HL-60 (cell line): Measurements from ENCODE around the gene TECR.

Experiments used
- DNase-seq, 2 experiments: peaks; one replicate each; pipeline ENCODE4 v3.0.0-alpha.2; 2010 to 2020; ENCODE audit warnings: low read depth in 1 of 2, low spot score in 1 of 2
- H3K27ac ChIP-seq: fragments of 250-450 bp; sonication (Bioruptor Pico); replicated peaks from 2 replicates; pipeline ENCODE4 v1.5.1; 2020; ENCODE audit warnings: mild to moderate bottlenecking, moderate library complexity
- H3K27me3 ChIP-seq: fragments of 250-450 bp; sonication (Bioruptor Pico); 2 replicates; pipeline ENCODE4 v1.5.1; 2021; ENCODE audit warnings: mild to moderate bottlenecking, moderate library complexity; ENCODE audit not compliant: insufficient read depth, poor library complexity, severe bottlenecking
- H3K4me3 ChIP-seq: replicated peaks from 2 replicates; pipeline ENCODE4 v1.5.1; 2011; ENCODE audit warnings: mild to moderate bottlenecking, control low read depth, low read length; ENCODE audit not compliant: insufficient read depth
- CTCF ChIP-seq: IDR thresholded peaks from one replicate; pipeline ENCODE4 v1.5.1; 2011; ENCODE audit warnings: low read length, control low read depth, inconsistent platforms; ENCODE audit not compliant: insufficient read depth
- GABPA ChIP-seq: IDR thresholded peaks from 2 replicates; pipeline ENCODE4 v1.6.1; 2012; ENCODE audit warnings: low read depth
- POLR2AphosphoS5 ChIP-seq: IDR thresholded peaks from 2 replicates; pipeline ENCODE4 v1.6.1; 2012; ENCODE audit warnings: low read depth
- SPI1 ChIP-seq: IDR thresholded peaks from 2 replicates; pipeline ENCODE4 v1.6.1; 2012; ENCODE audit warnings: low read depth, mild to moderate bottlenecking, borderline replicate concordance
- TF ChIP-seq, protein P1 (sequence below): IDR thresholded peaks from 2 replicates; pipeline ENCODE4 v1.6.1; 2012; ENCODE audit warnings: low read depth; ENCODE audit not compliant: insufficient replicate concordance

The TECR gene

GRCh38 chr19:14577264-14577663, 47.9 kb downstream of the TECR start:
- no peak overlapping the region for H3K27ac ChIP-seq

GRCh38 chr19:14577885-14578427, 48.6 kb downstream of the TECR start:
- no peak overlapping the region for H3K4me3 ChIP-seq
- no peak overlapping the region for H3K27ac ChIP-seq
- DNase-seq: no peak
- TF ChIP-seq, protein P1, sequence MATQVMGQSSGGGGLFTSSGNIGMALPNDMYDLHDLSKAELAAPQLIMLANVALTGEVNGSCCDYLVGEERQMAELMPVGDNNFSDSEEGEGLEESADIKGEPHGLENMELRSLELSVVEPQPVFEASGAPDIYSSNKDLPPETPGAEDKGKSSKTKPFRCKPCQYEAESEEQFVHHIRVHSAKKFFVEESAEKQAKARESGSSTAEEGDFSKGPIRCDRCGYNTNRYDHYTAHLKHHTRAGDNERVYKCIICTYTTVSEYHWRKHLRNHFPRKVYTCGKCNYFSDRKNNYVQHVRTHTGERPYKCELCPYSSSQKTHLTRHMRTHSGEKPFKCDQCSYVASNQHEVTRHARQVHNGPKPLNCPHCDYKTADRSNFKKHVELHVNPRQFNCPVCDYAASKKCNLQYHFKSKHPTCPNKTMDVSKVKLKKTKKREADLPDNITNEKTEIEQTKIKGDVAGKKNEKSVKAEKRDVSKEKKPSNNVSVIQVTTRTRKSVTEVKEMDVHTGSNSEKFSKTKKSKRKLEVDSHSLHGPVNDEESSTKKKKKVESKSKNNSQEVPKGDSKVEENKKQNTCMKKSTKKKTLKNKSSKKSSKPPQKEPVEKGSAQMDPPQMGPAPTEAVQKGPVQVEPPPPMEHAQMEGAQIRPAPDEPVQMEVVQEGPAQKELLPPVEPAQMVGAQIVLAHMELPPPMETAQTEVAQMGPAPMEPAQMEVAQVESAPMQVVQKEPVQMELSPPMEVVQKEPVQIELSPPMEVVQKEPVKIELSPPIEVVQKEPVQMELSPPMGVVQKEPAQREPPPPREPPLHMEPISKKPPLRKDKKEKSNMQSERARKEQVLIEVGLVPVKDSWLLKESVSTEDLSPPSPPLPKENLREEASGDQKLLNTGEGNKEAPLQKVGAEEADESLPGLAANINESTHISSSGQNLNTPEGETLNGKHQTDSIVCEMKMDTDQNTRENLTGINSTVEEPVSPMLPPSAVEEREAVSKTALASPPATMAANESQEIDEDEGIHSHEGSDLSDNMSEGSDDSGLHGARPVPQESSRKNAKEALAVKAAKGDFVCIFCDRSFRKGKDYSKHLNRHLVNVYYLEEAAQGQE: no peak
- TF ChIP-seq POLR2AphosphoS5 (no peak), SPI1 (no peak), GABPA (no peak), CTCF (no peak)
- no peaks in the 10 kb centered on the region for H3K27me3 ChIP-seq

More at GRCh38 chr19:14577264-14577663, 47.9 kb downstream of the TECR start:
- TF ChIP-seq SPI1: no peak
- no peak for TF ChIP-seq POLR2AphosphoS5
- TF ChIP-seq, protein P1: no peak
- no peak for TF ChIP-seq GABPA
- no peak for TF ChIP-seq CTCF
- Histone ChIP-seq H3K27me3 (no peaks in the 10 kb centered on the region), H3K4me3 (no peak overlapping the region)
- no peak for DNase-seq

GRCh38 chr19:14580623-14581237, 51.3 kb downstream of the TECR start:
- Histone ChIP-seq H3K4me3 (no peak overlapping the region), H3K27ac (no peak overlapping the region), H3K27me3 (no peaks in the 10 kb centered on the region)
- DNase-seq: no peak
- TF ChIP-seq CTCF (no peak), GABPA (no peak), POLR2AphosphoS5 (no peak), SPI1 (no peak)
- TF ChIP-seq, protein P1: no peak
